NCI-H2227 treated with DMSO at 0.1 percent for 48 hours (cell line): ENCODE data around the gene KRT75.

ENCODE experiments used
- DNase-seq: peaks from one replicate; lab custom pipeline; 2025; lab: John Stamatoyannopoulos, UW

The KRT75 gene

DNA sequence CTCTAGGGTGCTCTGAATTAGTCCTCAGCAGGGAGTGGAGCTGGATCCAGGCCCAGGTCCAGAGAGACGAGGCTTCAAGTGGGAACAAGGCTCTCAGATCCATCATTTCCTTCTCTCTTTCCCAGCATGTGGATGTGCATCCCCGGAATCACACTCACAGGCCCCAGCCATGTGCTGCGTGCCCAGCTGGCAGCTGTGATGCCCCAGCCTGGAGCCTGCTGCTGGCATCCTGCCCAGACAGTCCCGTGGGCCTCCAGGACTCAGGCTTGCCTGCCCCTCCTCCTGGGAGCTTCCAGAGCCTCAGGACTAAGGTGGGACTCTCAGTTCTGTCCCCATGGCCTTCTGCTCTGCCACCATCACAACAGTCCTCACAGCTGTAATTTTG, 42.6 kb downstream of the KRT75 start:
- peak; percentile 2 for DNase-seq

DNA sequence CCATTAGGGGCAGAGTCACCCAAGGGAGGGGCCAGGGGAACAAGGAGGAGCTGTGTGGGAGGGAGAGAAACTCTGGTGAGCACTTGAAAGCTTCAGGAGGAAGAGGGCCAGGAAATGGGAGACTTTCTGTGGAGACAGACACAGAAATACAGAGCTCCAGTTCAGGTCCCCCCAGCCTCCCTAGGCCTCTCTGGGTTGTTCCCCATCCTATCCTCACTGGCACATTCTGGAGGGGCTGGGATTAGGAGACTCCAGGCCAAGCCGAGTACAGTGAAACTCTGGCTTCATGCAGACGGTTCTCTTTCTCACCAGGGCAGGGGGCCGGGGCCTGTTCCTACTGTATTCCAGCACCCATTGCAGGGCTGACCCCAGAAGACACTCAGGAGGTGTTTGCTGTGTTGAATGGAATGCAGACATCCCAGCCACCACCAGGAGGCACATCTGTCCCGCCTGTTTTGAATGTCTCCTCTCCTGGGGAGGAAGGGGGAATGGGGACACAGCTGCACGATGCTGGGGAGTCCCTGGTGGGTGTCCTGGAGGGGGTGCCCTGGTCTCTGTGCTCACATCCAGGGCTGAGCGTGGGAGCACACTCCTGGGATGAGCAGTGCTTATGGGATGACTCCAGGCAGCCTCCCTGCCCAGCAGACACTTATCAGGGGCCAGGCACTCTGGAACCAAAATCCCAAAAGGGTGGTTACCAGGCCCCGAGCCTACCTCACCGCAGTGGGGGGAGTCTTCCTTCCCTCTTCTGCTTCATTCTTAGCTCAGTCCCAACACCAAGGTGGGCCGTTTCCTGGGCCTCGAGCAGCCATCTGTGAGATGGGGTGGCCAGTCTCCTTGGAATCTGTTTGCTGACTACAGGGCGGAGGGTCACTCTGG, 43.2 kb downstream of the KRT75 start:
- no peak for DNase-seq

DNA sequence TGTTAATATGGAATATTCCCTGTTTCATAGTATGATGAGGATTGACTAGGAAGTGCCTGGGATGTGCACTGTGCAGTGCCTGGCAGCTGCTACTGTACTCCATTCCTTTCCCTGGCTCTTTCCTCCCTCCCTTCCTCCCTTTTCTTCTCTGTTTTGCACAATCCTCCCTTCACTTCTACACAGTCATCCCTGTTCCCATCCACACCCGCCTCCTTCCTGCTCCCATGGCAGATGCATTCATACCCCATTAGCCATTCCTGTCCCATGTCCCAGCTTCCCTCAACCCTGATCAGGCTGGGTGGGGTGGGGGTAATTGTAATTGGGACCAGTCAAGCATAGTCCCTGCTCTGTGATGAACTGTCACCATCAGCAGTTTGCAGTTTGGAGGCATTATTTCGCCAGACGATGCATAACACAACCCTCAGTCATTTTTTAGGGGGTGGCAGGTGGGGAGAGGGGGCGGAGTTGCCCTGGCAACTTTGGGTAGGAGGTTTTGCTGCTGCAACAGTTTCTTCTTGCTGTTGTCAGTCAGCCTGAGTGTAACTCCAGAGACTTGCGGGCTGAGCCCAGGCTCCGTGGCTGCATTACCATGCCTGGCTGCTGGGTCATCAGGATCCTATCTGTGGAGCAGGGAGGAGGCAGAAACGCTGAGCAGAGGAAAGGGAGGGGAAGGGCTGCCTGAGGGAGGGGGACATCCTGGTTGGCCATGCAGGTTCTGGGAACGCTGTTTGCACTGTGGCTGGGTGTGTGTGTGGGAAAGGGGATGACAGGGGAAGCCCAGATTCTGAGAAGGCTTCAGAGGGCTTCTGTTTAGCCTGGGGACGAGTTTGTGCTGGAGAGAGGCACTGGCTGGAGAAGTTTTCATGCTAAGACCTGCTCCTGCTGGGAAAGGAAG, 44.6 kb downstream of the KRT75 start:
- DNase-seq, result no peak

DNA sequence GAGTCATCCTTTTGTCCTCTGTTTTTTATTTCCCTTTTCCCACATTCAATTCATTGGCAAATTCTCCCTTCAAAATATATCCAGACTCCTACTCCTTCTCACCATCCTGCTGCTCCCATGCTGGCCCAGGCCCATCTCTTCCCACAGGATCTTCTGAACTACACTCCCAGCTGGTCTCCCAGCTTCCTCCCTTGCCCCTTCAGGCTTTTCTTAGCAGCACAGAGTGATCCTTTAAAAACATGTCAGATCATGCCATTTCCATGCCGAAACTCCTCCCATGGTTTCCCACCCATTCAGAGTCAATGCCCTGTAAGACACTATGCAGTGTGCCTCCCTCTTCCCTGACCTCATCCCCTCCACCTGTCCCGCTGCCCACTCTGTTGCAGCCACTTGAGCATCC, 46.3 kb downstream of the KRT75 start:
- no peak for DNase-seq

DNA sequence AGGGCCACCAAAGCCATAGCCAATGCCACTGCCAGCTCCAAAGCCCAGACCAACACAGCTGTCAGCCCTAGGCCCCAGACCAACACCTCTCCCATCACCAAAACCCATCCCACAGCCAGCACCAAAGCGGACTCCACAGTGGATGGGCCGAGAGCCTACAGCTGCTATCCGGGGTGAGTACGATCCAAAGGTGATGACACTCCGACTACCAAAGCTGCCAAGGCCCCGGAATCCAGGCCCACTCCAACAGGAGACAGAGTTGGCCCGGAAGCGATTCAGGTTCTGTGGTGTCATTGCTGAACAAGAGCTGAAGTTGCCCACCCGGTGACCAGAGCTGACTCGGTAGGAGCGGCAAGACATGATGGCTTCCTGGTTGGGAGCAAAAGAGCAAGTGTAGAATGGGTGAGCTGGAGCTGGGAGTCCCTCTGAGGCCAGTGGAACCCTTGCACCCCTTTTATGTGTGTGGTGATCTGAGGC, 48.9 kb downstream of the KRT75 start, which contains the start of gene KRT84:
TSS of gene KRT84 (minus strand) at position 427 of the 477 bp plus-strand sequence. CDS start at position 360, 67 bp downstream.
- no peak for DNase-seq

DNA sequence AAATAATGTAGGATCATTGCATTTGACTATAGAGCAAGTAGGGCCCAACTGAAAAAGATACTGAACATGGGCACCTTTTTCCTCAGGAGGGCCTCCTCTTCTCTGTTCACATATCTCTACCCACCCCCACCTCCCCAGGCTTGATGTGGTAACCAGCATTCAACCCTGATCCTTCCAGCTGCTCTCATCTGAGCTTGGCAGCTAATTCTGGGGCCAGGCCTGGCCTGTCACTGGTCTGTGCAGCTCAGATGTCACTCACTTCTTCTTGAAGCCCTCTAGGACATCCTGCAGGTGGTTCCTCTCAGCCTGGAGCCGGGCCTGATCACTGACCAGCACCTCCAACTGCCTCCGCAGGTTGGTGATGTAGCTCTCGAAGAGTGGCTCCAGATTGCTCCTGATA, 50.8 kb downstream of the KRT75 start:
- no peak for DNase-seq

DNA sequence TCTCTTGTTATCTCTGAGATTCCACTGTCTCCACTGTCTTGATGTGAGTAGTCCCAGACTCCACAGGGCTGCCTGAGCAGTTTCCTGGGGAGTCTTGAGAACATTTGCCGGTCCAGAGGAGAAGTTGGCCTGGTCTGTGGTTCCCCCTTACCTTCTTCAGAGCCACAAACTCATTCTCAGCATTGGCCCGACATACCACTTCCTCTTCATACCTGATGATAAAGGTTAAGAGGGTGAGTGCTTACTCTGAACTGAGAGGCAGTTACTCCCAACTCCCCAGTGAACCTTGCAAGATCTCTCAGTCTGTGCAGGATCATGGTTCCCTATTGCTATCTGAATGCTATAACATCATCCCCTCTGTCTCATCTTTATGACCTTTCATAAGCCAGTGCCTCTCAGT, 51.3 kb downstream of the KRT75 start:
- no peak for DNase-seq

DNA sequence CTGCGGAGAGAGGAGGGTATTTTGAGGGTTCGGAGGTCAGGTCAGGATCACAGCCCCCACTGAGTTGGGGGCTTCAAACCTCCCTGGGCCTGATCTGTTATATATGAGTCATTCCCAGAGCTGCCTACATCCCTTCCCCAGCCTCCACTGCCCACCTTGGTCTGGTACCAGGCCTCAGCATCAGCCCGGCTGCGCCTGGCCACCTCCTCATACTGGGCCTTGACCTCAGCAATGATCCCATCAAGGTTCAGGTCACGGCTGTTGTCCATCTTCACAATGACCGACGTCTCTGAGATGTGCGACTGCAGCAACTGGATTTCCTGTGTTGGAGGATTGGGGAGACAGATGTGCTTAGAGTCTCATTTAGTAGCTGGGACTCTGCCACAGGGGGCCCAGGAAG, 53.0 kb downstream of the KRT75 start:
- DNase-seq, result no peak

DNA sequence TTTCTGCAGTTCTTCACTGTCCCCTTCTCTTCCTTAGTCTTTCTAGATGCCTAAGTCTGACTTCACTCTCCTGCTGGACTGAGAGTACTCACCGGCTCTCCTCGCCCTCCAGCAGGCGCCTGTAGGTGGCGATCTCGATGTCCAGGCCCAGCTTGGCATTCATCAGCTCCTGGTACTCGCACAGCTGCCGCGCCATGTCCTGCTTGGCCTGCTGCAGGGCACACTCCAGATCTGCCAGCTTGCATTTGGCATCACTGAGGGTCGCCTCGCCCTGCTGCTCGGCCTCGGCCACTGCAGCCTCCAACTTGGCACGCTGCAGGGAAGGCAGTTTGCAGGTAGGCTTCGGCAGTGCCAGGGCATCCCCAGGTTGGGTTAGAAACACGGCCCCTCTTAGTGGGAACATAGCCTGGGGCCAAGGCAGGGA, 53.9 kb downstream of the KRT75 start:
- no peak for DNase-seq

DNA sequence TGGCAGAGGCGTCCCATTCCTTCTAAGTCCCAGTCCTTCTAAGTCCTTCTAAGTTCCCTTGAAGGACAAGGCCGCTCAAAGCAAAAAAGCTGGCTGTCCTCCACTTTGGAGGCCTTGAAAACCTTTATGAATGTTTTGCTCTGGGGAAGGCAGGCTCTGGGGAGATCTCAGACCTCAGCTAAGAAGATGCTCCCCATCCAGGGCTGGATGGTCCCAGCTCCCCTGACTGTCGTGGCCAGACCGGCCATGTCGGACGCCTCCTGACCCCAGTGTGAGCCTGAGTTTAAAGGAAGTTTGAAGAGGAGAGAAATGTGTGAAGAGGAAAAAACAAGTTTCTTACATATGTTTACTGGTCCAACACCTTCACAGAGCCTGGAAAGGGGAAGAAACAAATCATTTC, 54.6 kb downstream of the KRT75 start:
- no peak for DNase-seq

DNA sequence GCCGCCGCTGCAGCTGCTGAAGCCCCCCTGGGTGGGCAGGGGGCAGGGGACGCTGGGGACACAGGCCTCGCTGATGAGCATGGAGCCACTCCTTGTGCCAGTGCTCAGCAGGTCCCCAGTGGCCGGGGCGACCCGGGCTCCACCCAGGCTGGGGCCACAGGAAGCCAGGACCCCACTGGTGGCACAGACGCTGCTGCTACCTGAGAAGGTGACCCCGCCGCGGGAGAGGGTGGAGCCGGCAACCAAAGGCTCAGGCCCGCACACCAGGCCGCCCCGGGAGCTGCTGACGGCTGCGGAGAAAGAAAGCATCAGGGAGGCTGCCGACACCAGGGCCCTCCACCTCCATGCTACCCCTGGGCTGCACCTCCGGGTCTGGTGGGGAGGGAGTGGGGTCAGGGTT, 56.1 kb downstream of the KRT75 start:
- no peak for DNase-seq

DNA sequence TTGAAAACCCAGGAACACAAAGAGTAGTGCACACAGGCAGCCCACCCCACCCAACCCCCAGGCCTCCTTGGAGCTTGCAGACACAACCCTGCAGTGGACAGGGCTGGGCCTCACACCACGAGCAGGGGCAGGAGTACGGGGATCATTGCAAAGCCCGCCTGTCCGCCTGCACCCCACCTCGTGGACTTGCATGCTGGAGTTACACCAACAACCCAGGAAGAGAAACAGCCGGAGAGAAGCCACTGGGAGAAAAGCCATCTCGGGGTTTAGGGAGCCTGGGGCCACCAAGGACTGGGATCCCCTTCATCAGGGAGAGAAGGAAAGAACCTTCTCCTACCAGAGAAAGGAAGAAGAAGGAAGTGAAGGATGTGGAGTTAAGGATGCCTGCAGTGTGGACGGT, 56.9 kb downstream of the KRT75 start:
- DNase-seq, result no peak
